Fibroblast of lung (primary cell): Measurements from ENCODE around the gene PHC2.

Experiments used
- EZH2 ChIP-seq: IDR thresholded peaks from 2 replicates; pipeline ENCODE4 v1.5.1; 2012; ENCODE audit warnings: low read length, control low read depth, mild to moderate bottlenecking; ENCODE audit errors: missing control alignments
- TF ChIP-seq, protein P1 (sequence below), 2 donors: IDR thresholded peaks in 1 of 2; conservative IDR thresholded peaks in 1 of 2; 1 replicate in 1 of 2; 2 replicates in 1 of 2; pipeline ENCODE4 v1.5.1; 2011 to 2012; ENCODE audit warnings: low read length in 2 of 2, control low read depth in 1 of 2, inconsistent platforms in 1 of 2, low read depth in 1 of 2, mild to moderate bottlenecking in 1 of 2

DNA sequence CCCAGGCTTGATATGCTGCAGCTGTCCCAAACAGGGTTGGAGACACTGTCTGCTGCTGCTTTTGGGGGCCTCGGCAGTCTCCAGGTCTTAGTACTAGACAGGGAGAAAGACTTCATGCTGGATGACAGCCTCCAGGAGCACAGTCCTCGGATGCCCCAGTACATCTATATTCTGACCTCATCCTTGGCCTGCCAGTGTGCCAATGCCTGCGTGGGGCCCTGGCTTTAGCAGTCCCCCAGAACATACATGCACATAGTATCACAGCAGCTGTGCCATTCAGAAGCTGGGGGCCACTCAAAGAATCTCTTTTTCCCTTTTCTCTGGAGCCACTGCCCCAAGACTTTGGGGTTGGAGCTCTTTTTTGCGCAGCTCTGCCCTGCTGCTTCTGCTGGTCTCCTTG lies 37.1 kb upstream of the PHC2 start:
- TF ChIP-seq, protein P1, sequence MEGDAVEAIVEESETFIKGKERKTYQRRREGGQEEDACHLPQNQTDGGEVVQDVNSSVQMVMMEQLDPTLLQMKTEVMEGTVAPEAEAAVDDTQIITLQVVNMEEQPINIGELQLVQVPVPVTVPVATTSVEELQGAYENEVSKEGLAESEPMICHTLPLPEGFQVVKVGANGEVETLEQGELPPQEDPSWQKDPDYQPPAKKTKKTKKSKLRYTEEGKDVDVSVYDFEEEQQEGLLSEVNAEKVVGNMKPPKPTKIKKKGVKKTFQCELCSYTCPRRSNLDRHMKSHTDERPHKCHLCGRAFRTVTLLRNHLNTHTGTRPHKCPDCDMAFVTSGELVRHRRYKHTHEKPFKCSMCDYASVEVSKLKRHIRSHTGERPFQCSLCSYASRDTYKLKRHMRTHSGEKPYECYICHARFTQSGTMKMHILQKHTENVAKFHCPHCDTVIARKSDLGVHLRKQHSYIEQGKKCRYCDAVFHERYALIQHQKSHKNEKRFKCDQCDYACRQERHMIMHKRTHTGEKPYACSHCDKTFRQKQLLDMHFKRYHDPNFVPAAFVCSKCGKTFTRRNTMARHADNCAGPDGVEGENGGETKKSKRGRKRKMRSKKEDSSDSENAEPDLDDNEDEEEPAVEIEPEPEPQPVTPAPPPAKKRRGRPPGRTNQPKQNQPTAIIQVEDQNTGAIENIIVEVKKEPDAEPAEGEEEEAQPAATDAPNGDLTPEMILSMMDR (conservative IDR thresholded peaks at IDR 0.05 in 1 of 2, IDR thresholded peaks at IDR 0.05 in 1 of 2; ENCODE audit: low read depth in 1 of 2, low read length in 2 of 2): no peak
- TF ChIP-seq EZH2: no peak
